NCI-H460 (cell line): ENCODE data around the gene CRY2. TPM values are rescaled to one million over a fixed set of nuclear protein-coding genes. Genes with fewer than 3 reads are reported as not detected.
A peak's percentile ranks its signal among the peaks of the same experiment; 100 is the strongest.

Experiments
- DNase-seq: peaks from one replicate; pipeline ENCODE4 v3.0.0-alpha.2; 2016; ENCODE audit warnings: low read depth; ENCODE audit errors: extremely low read depth
- total RNA-seq: library from RNA; depleted of rRNA; stranded (reverse); fragments of >200 nt; shearing (Covaris generic); gene quantifications from 2 replicates; pipeline ENCODE4 v1.2.3, GENCODE V29; 2014

The CRY2 gene
- total RNA-seq, 1 experiment from 2014 or later = 2.8 TPM

DNA sequence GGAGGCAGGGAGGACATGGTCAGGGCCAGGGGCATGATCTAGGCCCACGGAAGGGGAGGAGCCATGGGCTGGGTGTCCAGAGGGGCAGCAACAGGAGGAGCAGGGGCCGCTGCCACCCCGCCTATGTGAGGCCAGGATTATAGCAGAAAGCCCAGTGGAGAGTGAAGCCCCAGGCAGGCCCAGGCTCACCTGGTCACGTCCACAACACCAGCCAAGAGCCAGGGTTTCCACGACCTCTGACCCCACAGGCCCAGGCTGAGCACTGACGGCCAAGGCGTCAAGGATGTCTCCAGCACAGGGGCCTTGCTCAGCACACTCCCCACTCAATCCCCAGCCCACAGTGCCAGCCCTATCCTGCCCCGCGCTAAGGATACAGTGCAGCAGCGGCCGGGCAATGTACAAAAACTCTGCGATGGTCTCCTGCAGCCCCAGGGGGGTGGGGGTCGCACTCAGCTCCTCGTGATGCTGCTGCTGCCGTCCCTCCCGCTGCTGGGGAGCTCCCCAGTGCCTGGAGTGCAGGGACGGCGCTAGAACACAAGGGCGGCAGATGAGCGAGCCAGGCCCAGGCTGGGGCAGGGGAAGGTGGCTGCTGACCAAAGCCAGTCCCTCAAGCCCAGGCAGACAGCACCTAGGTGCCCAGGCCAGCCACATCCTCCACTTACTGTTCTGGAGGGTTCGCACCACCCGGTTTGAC, 66.8 kb downstream of the CRY2 start:
- DNase-seq = no peak

DNA sequence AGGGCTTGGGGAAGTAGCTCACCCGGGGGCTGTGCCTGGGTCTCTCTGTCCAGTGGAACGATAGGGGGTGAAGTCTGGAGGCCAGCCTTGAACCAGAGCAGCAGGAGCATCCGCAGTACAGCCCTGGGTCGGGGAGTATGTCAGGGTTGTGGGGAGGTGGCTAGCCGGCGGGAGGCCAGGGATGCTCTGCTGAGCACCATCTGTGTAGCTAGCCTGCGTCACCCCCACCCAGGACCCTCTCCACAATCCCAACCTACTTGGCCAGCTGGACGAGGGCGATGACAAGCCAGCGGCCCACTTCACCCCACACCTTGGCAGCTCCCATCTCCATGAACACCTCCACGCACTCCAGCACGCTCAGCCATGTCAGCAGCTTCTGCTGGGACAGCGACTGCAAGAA, 68.2 kb downstream of the CRY2 start:
- DNase-seq = no peak

DNA sequence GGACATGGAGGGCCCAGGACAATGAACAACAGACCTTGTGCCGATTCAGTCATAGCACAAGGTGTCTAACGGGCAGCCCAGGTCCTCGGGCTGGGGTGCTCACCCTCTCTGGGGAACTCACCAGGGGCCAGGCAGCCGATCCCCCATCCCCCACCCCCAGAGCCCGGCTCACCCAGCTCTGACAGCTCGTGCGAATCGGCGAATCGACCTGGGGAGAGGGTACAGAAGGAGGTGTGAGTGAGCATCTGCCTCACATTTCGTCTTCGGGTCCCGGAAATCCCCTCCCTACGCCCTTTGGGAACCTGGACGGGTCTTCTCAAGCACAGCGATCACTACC, 70.0 kb downstream of the CRY2 start:
- no peak for DNase-seq

DNA sequence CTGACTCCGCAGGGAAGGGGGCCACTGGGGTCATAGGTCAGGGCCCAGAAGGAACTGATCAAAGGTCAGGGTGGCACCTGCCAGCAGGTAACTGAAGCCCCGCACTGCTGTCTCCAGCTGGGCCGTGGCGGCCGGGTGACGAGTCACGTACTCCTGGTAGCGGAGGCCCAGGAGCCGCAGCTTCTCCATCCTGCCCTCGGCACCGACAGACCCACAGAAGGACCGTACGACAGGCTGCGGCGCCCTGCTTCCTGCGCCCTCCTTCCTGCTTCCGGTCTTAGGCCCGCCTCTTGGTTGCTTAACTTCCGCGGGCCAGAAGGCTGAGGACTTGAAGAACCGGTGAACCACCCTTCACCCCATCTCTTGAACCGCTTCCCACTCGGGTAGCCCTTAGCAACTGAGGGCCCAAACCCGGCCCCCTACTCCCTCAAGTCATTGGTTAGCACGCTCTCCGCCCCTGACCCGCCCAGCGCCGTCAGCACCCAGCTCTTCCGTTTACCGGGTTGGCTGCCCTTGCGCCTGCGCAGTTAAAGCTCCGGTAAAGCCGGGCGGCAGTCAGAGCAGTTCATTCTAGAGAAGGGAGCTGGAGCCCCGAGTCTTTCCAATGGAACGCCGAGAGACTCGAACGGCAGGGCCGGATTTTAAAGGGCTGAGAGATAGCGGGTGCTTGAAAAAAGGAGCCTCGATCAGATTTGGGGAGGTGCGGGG, 70.5 kb downstream of the CRY2 start, which contains the start of gene PEX16:
TSS of gene PEX16 (minus strand) at position 255 of the 708 bp plus-strand sequence. CDS start at position 189, 66 bp downstream.
- peak; percentile 93 for DNase-seq

GRCh38 chr11:45918331-45918941, 71.2 kb downstream of the CRY2 start:
- DNase-seq = peak; percentile 59

DNA sequence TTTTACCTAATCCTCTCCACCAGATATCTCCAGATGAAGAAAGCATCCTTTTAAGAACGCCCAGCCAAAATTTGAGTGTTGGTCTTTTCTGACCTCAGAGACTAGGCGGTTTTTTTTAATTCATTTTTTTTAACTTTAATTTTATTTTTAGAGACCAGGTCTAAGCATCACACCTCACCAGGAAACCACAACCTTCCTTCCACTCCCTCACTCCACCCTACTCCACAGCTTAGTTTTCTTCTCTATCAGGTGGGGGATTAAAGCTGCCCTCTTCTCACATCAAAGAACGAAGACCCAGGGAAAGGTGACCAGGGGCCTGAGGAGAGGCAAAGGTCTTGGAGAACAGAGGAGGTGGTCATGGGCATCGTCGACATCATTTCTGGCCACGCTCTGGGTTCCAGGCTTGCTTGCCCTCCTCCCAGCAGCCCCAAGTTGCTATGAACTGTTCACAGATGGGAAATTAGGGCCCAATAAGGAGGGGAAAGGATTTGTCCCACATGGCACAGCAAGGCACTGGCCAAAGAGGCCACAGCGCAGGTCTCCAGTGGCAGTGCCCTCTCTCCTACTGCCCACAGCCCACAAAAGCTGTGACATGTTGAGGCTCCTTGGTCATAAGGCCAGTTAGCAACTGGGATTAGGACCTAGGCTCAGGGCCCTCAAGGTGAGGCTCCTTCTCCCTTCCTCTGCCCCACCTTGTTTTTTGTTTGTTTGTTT, 71.8 kb downstream of the CRY2 start:
- DNase-seq = no peak

DNA sequence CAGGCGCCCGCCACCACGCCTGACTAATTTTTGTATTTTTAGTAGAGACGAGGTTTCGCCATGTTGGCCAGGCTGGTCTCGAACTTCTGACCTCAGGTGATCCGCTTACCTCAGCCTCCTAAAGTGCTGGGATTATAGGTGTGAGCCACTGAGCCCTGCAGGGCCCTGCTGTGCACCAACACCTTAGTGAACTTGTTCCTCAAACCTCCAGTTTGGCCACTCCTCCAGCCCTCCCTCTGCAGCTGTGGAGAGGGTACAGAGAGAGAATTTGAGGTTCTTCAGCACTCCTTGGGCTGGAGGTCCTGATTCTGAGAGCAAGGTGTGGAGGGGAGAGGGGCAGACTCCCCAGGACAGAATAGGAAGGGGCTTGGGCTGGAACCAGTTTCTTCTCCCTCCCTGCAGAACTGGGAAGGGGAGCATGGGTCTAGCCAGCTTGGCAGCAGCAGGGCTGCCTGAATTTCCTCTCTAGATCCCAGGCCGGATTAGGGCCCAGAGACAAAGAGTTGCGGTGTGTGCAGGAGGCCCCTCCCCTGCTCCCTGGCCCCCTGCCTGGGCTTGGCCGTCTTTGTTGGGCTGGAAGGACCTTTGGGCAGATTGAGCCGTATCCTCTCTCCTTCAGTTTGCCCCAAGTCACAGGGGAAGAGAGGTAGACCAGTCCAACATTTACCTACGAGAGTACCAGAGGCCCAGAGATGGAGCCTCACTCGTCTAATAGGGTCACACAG, 72.7 kb downstream of the CRY2 start:
- no peak for DNase-seq

GRCh38 chr11:45920531-45921477, 73.5 kb downstream of the CRY2 start:
- DNase-seq = no peak

DNA sequence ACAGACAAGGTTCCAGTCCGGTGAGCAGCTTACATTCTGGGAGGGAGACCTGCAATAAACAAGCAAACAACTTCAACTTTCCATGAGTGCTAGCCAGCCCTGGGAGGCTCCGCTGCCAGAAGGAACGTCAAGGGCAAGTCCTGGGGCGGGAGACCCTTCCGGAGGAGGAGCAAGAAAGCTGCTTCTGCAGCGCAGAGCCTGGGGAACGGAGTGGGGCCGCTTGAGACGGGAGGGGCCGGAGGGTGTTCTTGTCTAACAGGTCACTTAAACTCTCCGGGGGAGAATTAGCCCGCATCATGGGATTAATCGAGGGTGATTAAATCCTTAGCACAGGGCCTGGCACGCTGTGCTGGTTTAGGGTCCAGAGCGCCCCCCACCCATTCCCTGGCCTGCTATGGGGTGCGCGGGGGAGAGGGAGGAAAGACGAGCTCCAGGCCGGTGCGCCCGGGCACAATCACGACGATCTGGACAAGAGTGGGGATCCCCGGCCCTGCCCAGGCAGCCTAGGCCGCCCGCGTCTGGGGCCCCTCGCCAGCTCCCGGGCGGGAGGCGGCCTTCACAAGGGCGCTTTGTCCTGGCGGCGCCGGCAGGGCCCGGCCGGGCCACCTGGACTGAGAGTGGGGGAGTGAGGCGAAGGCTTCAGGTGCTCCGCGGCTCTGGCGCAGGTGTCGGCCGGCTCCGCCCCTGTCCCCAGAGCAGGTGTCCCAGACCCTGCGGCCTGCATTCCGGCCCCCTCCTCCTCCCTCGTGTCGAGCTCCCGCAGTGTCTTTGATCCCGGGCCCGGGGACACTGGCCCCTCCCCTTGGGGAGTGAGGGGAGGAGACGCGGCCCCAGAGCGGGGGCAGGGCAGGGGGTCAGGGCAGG, 74.5 kb downstream of the CRY2 start:
- no peak for DNase-seq

GRCh38 chr11:45922425-45923082, 75.3 kb downstream of the CRY2 start, which contains the start of gene LARGE2:
Gene LARGE2, plus strand, starts transcription at chr11:45922656. Its CDS starts 227 bp downstream, at chr11:45922883.
- no peak for DNase-seq

GRCh38 chr11:45924036-45924915, 77.0 kb downstream of the CRY2 start:
- no peak for DNase-seq

- no peak for DNase-seq
Measured at GRCh38 chr11:45924927-45925326, 77.7 kb downstream of the CRY2 start.

GRCh38 chr11:45925550-45925949, 78.3 kb downstream of the CRY2 start:
- DNase-seq = no peak

- DNase-seq = no peak
Measured at GRCh38 chr11:45926001-45926401, 78.7 kb downstream of the CRY2 start.

DNA sequence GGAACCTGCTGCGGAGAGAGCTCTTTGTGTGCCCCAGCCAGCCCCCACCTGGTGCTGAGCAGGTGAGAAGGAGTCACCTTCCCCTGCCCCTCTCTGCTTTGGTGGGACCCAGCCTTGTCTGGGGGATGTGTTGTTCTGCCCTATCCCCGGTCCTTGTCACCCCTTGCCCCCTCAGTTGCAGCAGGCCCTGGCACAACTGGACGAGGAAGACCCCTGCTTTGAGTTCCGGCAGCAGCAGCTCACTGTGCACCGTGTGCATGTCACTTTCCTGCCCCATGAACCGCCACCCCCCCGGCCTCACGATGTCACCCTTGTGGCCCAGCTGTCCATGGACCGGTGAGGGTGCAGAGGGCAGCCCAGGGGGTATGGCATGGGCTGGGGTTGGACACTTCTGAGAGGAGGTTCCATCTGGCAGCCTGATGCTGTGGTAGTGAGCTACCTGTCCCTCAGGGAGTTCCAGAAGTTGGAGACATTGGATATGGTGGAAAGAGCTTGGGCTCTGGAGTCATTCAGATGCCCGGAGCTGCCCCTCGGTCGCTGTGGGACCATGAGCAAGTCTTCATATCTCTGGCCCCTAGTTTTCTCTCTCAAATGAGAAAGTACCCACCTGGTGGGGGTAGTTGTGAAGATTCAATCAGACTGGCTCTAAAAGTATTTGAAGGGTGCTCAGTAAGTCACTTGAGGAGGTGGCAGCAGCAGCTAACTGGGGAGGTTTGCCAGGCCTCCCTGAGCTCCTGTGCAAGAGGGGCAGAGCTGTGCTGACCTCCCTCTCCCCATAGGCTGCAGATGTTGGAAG, 79.5 kb downstream of the CRY2 start:
- DNase-seq = no peak

- no peak for DNase-seq
Measured at GRCh38 chr11:45927332-45927683, 80.0 kb downstream of the CRY2 start.
